ENCODE results near the gene SHD.

Gene SHD

DNA sequence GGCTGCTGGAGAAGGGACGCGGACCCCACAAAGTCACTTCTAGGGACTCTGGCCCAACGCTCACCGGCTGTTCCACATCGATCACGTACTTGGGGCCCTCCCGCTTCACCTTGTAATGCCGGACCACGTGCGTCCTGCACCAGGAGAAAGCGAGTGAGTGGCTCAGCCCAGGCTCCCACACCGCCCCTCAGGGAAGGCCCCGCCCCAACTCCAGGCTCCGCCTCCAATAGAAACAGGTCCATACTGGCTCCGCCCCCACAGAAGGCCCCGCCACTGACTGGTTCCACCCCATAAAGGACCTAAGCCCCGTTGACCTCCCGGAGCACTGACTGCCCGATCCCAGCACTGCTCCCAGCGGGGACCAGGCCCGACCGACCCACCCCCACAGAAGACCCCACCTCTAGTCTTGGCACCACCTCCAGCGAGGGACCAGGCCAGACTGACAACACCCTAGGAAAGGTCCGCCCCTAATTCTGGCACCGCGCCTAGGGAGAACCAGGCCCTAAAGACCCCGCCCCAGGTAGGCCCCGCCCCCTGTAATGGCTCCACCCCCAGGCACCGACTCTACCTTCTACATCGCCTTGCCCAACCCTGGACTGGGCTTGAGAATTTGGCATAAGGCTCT, 48.3 kb downstream of the SHD start:
- peak; percentile 60 for DNase-seq

GRCh38 chr19:4327877-4328242, 48.8 kb downstream of the SHD start:
- DNase-seq = no peak

DNA sequence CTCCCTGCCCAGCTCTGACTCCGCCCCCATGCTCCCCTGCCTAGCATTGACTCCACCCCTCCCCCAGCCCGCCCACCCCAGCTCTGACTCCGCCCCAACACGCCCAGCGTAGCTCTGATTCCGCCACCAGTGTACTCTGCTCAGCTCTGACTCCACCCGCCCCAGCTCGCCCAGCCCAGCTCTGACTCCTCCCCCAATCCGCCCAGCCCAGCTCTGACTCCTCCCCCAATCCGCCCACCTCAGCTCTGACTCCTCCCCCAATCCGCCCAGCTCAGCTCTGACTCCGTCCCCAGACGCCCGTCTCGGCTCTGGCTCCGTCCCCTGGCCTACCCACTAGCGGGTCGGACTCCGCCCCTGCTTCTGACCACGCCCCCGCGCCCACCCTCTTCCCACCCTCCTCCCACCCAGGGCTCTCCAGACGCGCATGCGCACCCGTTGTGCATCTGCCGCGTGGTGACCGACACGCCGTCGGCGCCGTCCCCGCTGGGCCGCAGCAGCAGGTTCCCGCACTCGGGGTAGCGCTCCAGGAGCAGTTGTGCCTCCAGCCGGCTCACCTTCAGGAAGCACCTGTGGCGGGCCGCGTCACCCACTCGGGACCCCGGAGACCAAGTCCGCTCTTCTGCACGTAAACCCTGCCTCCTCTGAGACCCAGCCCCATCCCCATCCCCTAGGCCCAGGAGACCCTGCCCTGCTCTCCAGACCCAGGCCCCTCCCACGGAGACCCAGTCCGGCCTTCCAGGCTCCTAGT, 49.4 kb downstream of the SHD start:
- peak; percentile 98 for DNase-seq

DNA sequence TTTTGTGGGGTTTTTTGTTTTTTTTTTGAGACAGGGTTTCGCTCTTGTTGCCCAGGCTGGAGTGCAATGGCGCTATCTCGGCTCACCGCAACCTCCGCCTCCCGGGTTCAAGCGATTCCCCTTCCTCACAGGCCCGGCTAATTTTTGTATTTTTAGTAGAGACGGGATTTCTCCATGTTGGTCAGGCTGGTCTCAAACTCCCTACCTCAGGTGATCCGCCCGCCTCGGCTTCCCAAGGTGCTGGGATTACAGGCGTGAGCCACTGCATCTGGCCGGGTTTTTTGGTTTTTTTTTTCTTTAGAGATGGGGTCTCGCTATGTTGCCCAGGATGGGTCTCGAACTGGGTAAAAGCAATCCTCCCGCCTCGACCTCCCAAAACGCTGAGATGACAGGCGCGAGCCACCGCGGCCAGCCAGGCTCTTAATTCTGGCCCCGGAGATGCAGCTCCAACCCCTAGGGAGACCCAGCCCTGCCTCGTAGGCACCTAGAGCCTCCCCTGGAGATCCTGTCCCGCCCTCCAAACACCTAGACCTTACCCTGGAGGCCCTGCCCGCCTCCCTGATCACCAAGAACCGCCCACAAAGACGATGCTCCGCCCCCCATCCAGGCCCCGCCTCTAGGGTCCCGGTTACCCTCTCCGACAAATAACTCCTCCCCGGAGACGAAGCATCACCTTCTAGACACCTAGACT, 50.1 kb downstream of the SHD start:
- peak; percentile 24 for DNase-seq

DNA sequence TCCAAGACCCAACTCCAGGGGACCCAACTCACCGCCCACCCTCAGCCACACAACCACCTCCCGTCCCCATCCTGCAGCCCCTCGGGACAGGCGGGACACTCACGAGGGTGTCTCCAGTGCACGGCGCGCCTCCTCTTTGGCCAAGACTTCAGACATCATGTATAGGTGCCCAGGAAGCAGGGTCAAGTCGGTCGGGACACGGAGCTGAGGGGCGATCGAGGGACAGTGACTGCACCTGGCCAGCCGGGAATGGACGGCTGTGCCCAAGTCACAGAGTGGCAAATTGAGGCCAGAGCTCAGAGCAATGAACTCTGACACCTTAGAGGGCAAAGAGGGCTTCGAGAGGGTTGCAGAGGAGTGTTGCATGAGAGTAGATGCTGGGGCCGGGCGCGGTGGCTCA, 50.8 kb downstream of the SHD start:
- DNase-seq = no peak

- no peak for DNase-seq
Observed at GRCh38 chr19:4334929-4335570, 56.0 kb downstream of the SHD start.

DNA sequence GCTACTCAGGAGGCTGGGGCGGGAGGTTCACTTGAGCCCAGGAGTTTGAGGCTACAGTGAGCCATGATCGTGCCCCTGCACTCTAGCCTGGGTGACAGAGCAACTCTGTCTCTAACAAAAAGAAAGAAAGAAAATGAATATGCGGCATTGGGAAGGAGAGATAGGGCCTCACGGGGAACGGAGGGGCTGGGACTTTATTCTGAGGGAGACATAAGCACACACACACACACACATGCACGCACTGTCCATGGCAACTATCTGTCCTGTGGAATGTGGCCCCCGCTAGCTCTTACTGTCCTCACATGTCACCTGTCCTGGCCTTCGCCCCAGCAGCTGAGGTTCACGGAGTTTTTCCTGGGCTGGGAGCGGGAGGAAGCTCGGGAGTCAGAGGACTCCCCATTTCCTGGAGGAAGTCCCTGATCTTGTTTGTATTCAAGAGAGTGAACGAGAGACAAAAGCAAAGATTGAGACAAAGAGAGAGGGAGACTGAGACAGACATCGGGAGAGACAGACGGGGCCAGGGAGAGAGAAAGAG, 58.9 kb downstream of the SHD start:
- no peak for DNase-seq

DNA sequence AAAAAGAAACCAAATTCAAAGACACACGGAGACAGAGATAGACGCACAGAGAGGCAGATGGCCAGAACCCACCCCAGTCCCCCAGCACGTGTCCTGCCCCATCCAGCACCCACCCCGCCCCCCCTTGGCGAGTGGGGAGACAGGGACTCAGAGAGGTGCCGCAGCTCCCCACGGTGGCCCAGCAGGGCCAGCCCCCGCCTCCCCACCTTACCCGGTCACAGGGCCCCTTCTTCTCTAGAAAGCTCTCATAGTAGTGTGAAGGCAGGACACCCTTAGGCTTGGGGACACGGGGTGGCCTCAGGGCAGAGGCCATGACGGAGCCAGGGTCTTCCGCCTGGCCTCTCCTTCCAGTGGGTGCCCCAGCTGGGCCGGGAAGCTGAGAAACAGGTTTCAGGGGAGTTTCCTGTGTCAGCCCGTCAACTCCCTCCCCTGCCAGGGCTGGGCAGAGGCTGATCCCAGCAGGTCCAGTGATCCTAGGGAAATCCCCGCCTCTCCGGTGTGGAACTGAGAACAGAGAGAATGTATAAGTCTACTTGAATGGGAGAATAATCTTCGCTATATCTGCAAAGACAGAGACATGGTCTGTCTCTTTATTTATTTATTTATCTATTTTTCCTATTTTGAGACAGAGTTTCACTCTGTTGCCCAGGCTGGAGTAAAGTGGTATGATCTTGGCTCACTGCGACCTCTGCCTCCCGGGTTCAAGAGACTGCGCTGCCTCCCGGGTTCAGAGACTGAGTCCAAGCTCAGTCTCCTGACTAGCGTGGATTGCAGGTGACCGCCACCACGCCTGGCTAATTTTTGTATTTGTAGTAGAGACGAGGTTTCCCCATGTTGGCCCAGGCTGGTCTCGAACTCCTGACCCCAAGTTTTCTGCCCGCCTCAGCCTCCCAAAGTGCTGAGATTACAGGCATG, 59.6 kb downstream of the SHD start, which contains the start of gene STAP2:
TSS of gene STAP2 (minus strand) at position 387 of the 915 bp plus-strand sequence. CDS start at position 313, 74 bp downstream.
- DNase-seq = no peak

All from activated CD4-positive, alpha-beta T cell treated with anti-CD3 and anti-CD28 coated beads for 1 hour (primary cell).